Cardiac muscle cell (in vitro differentiated cells and primary cell): Measurements from ENCODE around the gene LIN54. TPM values are rescaled to one million over a fixed set of nuclear protein-coding genes. Genes with fewer than 3 reads are reported as not detected.
"Not testable (repeated sequence)": the region's sequence is repeated elsewhere in the genome, so short reads cannot be mapped to it uniquely, and the experiment has no call there.

ENCODE experiments used
- DNase-seq, 2 donors: peaks; one replicate each; pipeline versions ENCODE4 v3.0.0 to v3.0.0-alpha.2; 2010 to 2017; ENCODE audit warnings: low read depth in 1 of 2, low spot score in 1 of 2
- H3K27ac ChIP-seq: fragments of 200-600 bp; sonication (generic); 2 replicates; pipeline ENCODE4 v1.5.1; 2016
- H3K27me3 ChIP-seq: fragments of 200-600 bp; sonication (generic); 2 replicates; pipeline ENCODE4 v1.6.0; 2016; ENCODE audit warnings: control low read depth
- H3K36me3 ChIP-seq: fragments of 200-600 bp; sonication (generic); 2 replicates; pipeline ENCODE4 v1.5.1; 2016; ENCODE audit warnings: control low read depth
- H3K4me1 ChIP-seq: fragments of 200-600 bp; sonication (generic); 2 replicates; pipeline ENCODE4 v1.8.1; 2017; ENCODE audit warnings: low read depth, mild to moderate bottlenecking, mixed run types
- H3K4me3 ChIP-seq: fragments of 200-600 bp; sonication (generic); 2 replicates; pipeline ENCODE4 v1.5.1; 2016; ENCODE audit warnings: mild to moderate bottlenecking
- H3K9me3 ChIP-seq: fragments of 200-600 bp; sonication (generic); 2 replicates; pipeline ENCODE4 v1.5.1; 2017; ENCODE audit warnings: low read depth, mild to moderate bottlenecking, control low read depth
- CTCF ChIP-seq: IDR thresholded peaks from 2 replicates; pipeline ENCODE4 v1.5.1; 2012; ENCODE audit warnings: low read depth, mild to moderate bottlenecking, low read length
- polyA plus RNA-seq: library from polyadenylated mRNA; unstranded; fragments of >200 nt; fragmentation: Nextera tagmentation; extraction: Ambion mirVana; gene quantifications from 2 replicates; pipeline ENCODE4 v1.2.1, GENCODE V29; 2016
- total RNA-seq: library from RNA; depleted of rRNA; stranded (reverse); fragments of >200 nt; gene quantifications from 2 replicates; pipeline ENCODE4 v1.2.3, GENCODE V29; 2016

The LIN54 gene
- total and polyA plus RNA-seq, 2 experiments from 2014 or later = 4.8 to 9.2 TPM

- Histone ChIP-seq H3K9me3 (no peaks in the 10 kb centered on the region), H3K27ac (no peak overlapping the region), H3K36me3 (no peaks in the 10 kb centered on the region), H3K4me1 (no peaks in the 10 kb centered on the region), H3K4me3 (no peak overlapping the region), H3K27me3 (peaks cover 21% of the 10 kb centered on the region)
- DNase-seq = no peak
- no peak for TF ChIP-seq CTCF
Measured at GRCh38 chr4:83025563-83025962, 14.9 kb upstream of the LIN54 start.

GRCh38 chr4:83024233-83024632 is 13.6 kb upstream of the LIN54 start:
- H3K27me3 ChIP-seq = peaks cover 10% of the 10 kb centered on the region
- H3K4me3 ChIP-seq = no peak overlapping the region
- H3K4me1 ChIP-seq = no peaks in the 10 kb centered on the region
- no peaks in the 10 kb centered on the region for H3K36me3 ChIP-seq
- no peak for DNase-seq
- H3K9me3 ChIP-seq = no peaks in the 10 kb centered on the region
- no peak for TF ChIP-seq CTCF
- H3K27ac ChIP-seq = no peak overlapping the region

GRCh38 chr4:83023599-83023998 is 13.0 kb upstream of the LIN54 start:
- H3K36me3 ChIP-seq, DNase-seq, H3K27ac ChIP-seq, H3K27me3 ChIP-seq, H3K4me3 ChIP-seq, H3K9me3 ChIP-seq, H3K4me1 ChIP-seq: not testable (repeated sequence)

GRCh38 chr4:83022724-83023450 is 12.3 kb upstream of the LIN54 start:
- peak in 1 of 2 donors; percentile 33 for DNase-seq
- no peak overlapping the region for H3K27ac ChIP-seq
- no peaks in the 10 kb centered on the region for H3K4me1 ChIP-seq
- TF ChIP-seq CTCF = no peak
- H3K27me3 ChIP-seq = no peaks in the 10 kb centered on the region
- H3K9me3 ChIP-seq = no peaks in the 10 kb centered on the region
- H3K36me3 ChIP-seq = no peaks in the 10 kb centered on the region
- H3K4me3 ChIP-seq = no peak overlapping the region

GRCh38 chr4:83019794-83020494 is 9.3 kb upstream of the LIN54 start:
- Histone ChIP-seq H3K27me3 (no peaks in the 10 kb centered on the region), H3K9me3 (no peaks in the 10 kb centered on the region), H3K36me3 (no peaks in the 10 kb centered on the region), H3K4me1 (no peaks in the 10 kb centered on the region), H3K27ac (no peak overlapping the region), H3K4me3 (no peak overlapping the region)
- no peak for TF ChIP-seq CTCF
- DNase-seq = no peak

- TF ChIP-seq CTCF = no peak
- no peak for DNase-seq
- Histone ChIP-seq H3K36me3 (no peaks in the 10 kb centered on the region), H3K27me3 (no peaks in the 10 kb centered on the region), H3K4me3 (no peak overlapping the region), H3K27ac (peak overlapping the region; percentile 74), H3K4me1 (no peaks in the 10 kb centered on the region), H3K9me3 (no peaks in the 10 kb centered on the region)
Measured at GRCh38 chr4:83013902-83014301, 3.3 kb upstream of the LIN54 start.
